ENCODE results near the gene PLXNC1. TPM values are rescaled to one million over a fixed set of nuclear protein-coding genes. Genes with fewer than 3 reads are reported as not detected.

Gene PLXNC1
- total and polyA plus RNA-seq, 4 donors, result 1.7 to 70.0 (median 36.3) TPM

DNA sequence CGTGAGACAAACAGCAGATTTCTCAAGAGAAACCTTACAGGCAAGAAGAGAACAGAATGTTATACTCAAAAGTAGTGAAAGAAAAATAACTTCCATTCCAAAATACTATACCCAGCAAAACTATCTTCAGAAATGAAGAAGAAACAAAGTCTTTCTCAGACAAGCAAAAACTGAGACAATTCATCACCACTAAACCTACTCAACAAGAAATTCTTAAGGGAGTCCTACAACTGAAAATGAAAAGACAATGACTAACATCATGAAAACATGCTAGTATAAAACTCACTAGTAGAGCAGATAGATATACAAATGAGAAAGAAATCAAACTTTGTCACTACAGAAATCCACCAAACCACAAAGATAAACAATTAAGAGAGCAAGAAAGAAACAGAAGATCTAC lies 204.8 kb downstream of the PLXNC1 start:
- no peak overlapping the region for H3K27ac ChIP-seq (ENCODE audit: low read depth in 1 of 2, low read length in 1 of 2)
- no peaks in the 10 kb centered on the region for H3K4me1 ChIP-seq (ENCODE audit: control insufficient read depth in 5 of 5, insufficient read depth in 5 of 5, low read length in 5 of 5)
- TF ChIP-seq, protein P1, sequence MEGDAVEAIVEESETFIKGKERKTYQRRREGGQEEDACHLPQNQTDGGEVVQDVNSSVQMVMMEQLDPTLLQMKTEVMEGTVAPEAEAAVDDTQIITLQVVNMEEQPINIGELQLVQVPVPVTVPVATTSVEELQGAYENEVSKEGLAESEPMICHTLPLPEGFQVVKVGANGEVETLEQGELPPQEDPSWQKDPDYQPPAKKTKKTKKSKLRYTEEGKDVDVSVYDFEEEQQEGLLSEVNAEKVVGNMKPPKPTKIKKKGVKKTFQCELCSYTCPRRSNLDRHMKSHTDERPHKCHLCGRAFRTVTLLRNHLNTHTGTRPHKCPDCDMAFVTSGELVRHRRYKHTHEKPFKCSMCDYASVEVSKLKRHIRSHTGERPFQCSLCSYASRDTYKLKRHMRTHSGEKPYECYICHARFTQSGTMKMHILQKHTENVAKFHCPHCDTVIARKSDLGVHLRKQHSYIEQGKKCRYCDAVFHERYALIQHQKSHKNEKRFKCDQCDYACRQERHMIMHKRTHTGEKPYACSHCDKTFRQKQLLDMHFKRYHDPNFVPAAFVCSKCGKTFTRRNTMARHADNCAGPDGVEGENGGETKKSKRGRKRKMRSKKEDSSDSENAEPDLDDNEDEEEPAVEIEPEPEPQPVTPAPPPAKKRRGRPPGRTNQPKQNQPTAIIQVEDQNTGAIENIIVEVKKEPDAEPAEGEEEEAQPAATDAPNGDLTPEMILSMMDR (IDR thresholded peaks at IDR 0.05; ENCODE audit: control extremely low read depth, extremely low read depth), result no peak
- WGBS, 2 donors, result 94 to 97% methylated on average over 1 of the region's 1 CpG
- ATAC-seq (ENCODE audit: insufficient read depth, low FRiP score) (no peak), DNase-seq (no peak)
- no peak overlapping the region for H3K4me3 ChIP-seq
- H3K36me3 ChIP-seq (ENCODE audit: control insufficient read depth in 4 of 4, insufficient read depth in 4 of 4, low read length in 4 of 4), result peaks cover 3 to 6% (median 3%) of the 10 kb centered on the region in 4 donors
- no peak overlapping the region for H3K9ac ChIP-seq (ENCODE audit: insufficient read depth in 1 of 2, low read length in 2 of 2)
- H3K27me3 ChIP-seq (ENCODE audit: control insufficient read depth in 3 of 3, insufficient read depth in 3 of 3, low read length in 2 of 3), result no peaks in the 10 kb centered on the region
- peaks cover 1 to 31% (median 14%) of the 10 kb centered on the region in 4 donors for H3K9me3 ChIP-seq (ENCODE audit: control insufficient read depth in 4 of 4, insufficient read depth in 3 of 4, low read length in 3 of 4)

Measured in lung (tissue), 12 donors.